A549 (cell line): ENCODE data around the gene HSPB7. TPM values are rescaled to one million over a fixed set of nuclear protein-coding genes. Genes with fewer than 3 reads are reported as not detected.
"Not testable (repeated sequence)": the region's sequence is repeated elsewhere in the genome, so short reads cannot be mapped to it uniquely, and the experiment has no call there.

Experiments
- ATAC-seq, 2 experiments: fragments of 200-7000 bp in 1 of 2; fragments of >200 bp in 1 of 2; cut with Nextera tagmentation in 1 of 2; cut with Tn5 transposase in 1 of 2; 3 replicates each; pipeline versions ENCODE4 v1.8.0 to v1.9.1; 2018 to 2020; ENCODE audit warnings: mild to moderate bottlenecking in 1 of 2, moderate library complexity in 1 of 2
- CTCF ChIA-PET: fragments of 300-600 bp; sonication (Branson Sonifier 250); formaldehyde crosslinking; extraction: SDS; loops from one replicate; lab custom pipeline; 2021; ENCODE audit warnings: antibody characterized with exemption, inconsistent platforms; lab: Yijun Ruan, JAX
- POLR2A ChIA-PET: fragments of 350-600 bp; formaldehyde crosslinking; extraction: SDS; loops from one replicate; lab custom pipeline; 2021; ENCODE audit warnings: antibody characterized with exemption, inconsistent platforms; lab: Yijun Ruan, JAX
- DNase-seq, 2 experiments: peaks; one replicate each; pipeline versions ENCODE4 v3.0.0 to v3.0.0-alpha.2; 2011 to 2016; ENCODE audit warnings: low read depth in 1 of 2, low spot score in 1 of 2
- FAIRE-seq: peaks from 2 replicates; lab custom pipeline; 2011; peaks lifted over from hg19 to GRCh38; lab: Jason Lieb, UNC
- H3K27ac ChIP-seq, 2 experiments: fragments of >200 bp; sonication (Bioruptor Twin); formaldehyde crosslinking; 3 replicates each; pipeline ENCODE4 v1.5.1; 2016 to 2017
- H3K4me1 ChIP-seq: fragments of >200 bp; sonication (Bioruptor Twin); formaldehyde crosslinking; 3 replicates; pipeline ENCODE4 v1.6.1; 2016
- H3K4me2 ChIP-seq: fragments of >200 bp; sonication (Bioruptor Twin); formaldehyde crosslinking; 3 replicates; pipeline ENCODE4 v1.6.1; 2016
- H3K4me3 ChIP-seq: fragments of >200 bp; sonication (Bioruptor Twin); formaldehyde crosslinking; 3 replicates; pipeline ENCODE4 v1.5.1; 2016
- H3K9me3 ChIP-seq: fragments of >200 bp; sonication (Bioruptor Twin); formaldehyde crosslinking; 3 replicates; pipeline ENCODE4 v1.6.1; 2016
- BHLHE40 ChIP-seq: IDR thresholded peaks from 2 replicates; pipeline ENCODE4 v1.6.1; 2012; ENCODE audit warnings: low read depth, low read length, inconsistent platforms
- CBX8 ChIP-seq: fragments of 200-600 bp; sonication (generic); IDR thresholded peaks from 2 replicates; pipeline ENCODE4 v1.6.1; 2016
- CEBPB ChIP-seq, 2 experiments: fragments of >200 bp in 1 of 2; sonication (Bioruptor Twin) in 1 of 2; formaldehyde crosslinking in 1 of 2; IDR thresholded peaks; 2 replicates each; pipeline ENCODE4 v1.6.1; 2012 to 2016
- CHD2 ChIP-seq: fragments of 150-350 bp; IDR thresholded peaks from 2 replicates; pipeline ENCODE4 v1.6.1; 2014; ENCODE audit warnings: low read length; ENCODE audit not compliant: partially characterized antibody
- CHD4 ChIP-seq: fragments of 200-600 bp; sonication (generic); IDR thresholded peaks from 2 replicates; pipeline ENCODE4 v1.6.1; 2016; ENCODE audit warnings: antibody characterized with exemption, mild to moderate bottlenecking, borderline replicate concordance
- EHF ChIP-seq: fragments of 250-450 bp; sonication (Bioruptor Pico); IDR thresholded peaks from 2 replicates; pipeline ENCODE4 v1.5.0; 2020; ENCODE audit warnings: mild to moderate bottlenecking
- EHMT2 ChIP-seq: fragments of 200-600 bp; sonication (generic); IDR thresholded peaks from 2 replicates; pipeline ENCODE4 v1.6.1; 2016; ENCODE audit warnings: antibody characterized with exemption, low read depth, mild to moderate bottlenecking, moderate library complexity
- FOSB ChIP-seq: fragments of 250-450 bp; sonication (Bioruptor Pico); IDR thresholded peaks from 2 replicates; pipeline ENCODE4 v1.5.0; 2020; ENCODE audit warnings: mild to moderate bottlenecking, moderate library complexity
- FOSL2 ChIP-seq, 2 experiments: fragments of 450-650 bp in 1 of 2; fragments of >200 bp in 1 of 2; sonication (Bioruptor Twin) in 1 of 2; formaldehyde crosslinking; IDR thresholded peaks; 2 replicates each; pipeline versions ENCODE4 v1.5.0 to v1.6.1; 2016 to 2020; ENCODE audit warnings: mild to moderate bottlenecking in 1 of 2, moderate library complexity in 1 of 2
- FOXS1 ChIP-seq: fragments of 250-450 bp; sonication (Bioruptor Pico); IDR thresholded peaks from 2 replicates; pipeline ENCODE4 v1.5.0; 2020; ENCODE audit warnings: mild to moderate bottlenecking, moderate library complexity
- HOXA7 ChIP-seq: fragments of 250-450 bp; sonication (Bioruptor Pico); IDR thresholded peaks from 2 replicates; pipeline ENCODE4 v1.5.0; 2020; ENCODE audit warnings: mild to moderate bottlenecking, moderate library complexity
- HOXB13 ChIP-seq: fragments of 250-450 bp; sonication (Bioruptor Pico); IDR thresholded peaks from 2 replicates; pipeline ENCODE4 v1.5.0; 2020; ENCODE audit warnings: low read depth, mild to moderate bottlenecking, moderate library complexity
- HOXB5 ChIP-seq: fragments of 250-450 bp; sonication (Bioruptor Pico); IDR thresholded peaks from 2 replicates; pipeline ENCODE4 v1.5.0; 2020; ENCODE audit warnings: mild to moderate bottlenecking, moderate library complexity
- KDM1A ChIP-seq: fragments of 200-600 bp; sonication (generic); IDR thresholded peaks from 2 replicates; pipeline ENCODE4 v1.6.1; 2016; ENCODE audit warnings: low read depth, mild to moderate bottlenecking
- MAFK ChIP-seq: fragments of 450-650 bp; IDR thresholded peaks from 2 replicates; pipeline ENCODE4 v1.6.1; 2014; ENCODE audit not compliant: partially characterized antibody
- MYC ChIP-seq: IDR thresholded peaks from 2 replicates; pipeline ENCODE4 v1.6.1; 2012; ENCODE audit warnings: mild to moderate bottlenecking, inconsistent platforms, low read length, improper control_type of control experiment, borderline replicate concordance
- NFE2L2 ChIP-seq: fragments of 150-350 bp; conservative IDR thresholded peaks from 2 replicates; pipeline ENCODE4 v1.6.1; 2014; ENCODE audit warnings: low read length
- NR3C1 ChIP-seq: fragments of >200 bp; sonication (Bioruptor Twin); formaldehyde crosslinking; IDR thresholded peaks from 3 replicates; pipeline ENCODE4 v1.6.1; 2017
- POLR2A ChIP-seq: IDR thresholded peaks from 2 replicates; pipeline ENCODE4 v1.6.1; 2012; ENCODE audit warnings: mild to moderate bottlenecking, low read length
- RCOR1 ChIP-seq: fragments of 150-350 bp; IDR thresholded peaks from 2 replicates; pipeline ENCODE4 v1.6.1; 2014; ENCODE audit warnings: antibody characterized with exemption, low read length, low read depth
- RNF2 ChIP-seq: fragments of 200-600 bp; sonication (generic); IDR thresholded peaks from 2 replicates; pipeline ENCODE4 v1.6.1; 2016; ENCODE audit warnings: low read depth, mild to moderate bottlenecking, antibody characterized with exemption, moderate library complexity, borderline replicate concordance
- SMC3 ChIP-seq: fragments of >200 bp; sonication (Bioruptor Twin); formaldehyde crosslinking; IDR thresholded peaks from 3 replicates; pipeline ENCODE4 v1.6.1; 2018; ENCODE audit warnings: inconsistent platforms
- SREBF2 ChIP-seq: fragments of 450-650 bp; IDR thresholded peaks from 2 replicates; pipeline ENCODE4 v1.6.1; 2014; ENCODE audit warnings: mild to moderate bottlenecking, moderate library complexity
- TFCP2L1 ChIP-seq: fragments of 250-450 bp; sonication (Bioruptor Pico); IDR thresholded peaks from 2 replicates; pipeline ENCODE4 v1.5.0; 2021; ENCODE audit warnings: mild to moderate bottlenecking
- TP53 ChIP-seq: fragments of 250-450 bp; sonication (Bioruptor Pico); IDR thresholded peaks from 2 replicates; pipeline ENCODE4 v1.5.0; 2021; ENCODE audit warnings: mild to moderate bottlenecking, moderate library complexity
- ZC3H11A ChIP-seq: fragments of 450-650 bp; IDR thresholded peaks from 2 replicates; pipeline ENCODE4 v1.6.1; 2014; ENCODE audit warnings: antibody characterized with exemption, mild to moderate bottlenecking
- WGBS: methylation state at CpG from one replicate; pipeline ENCODE4 v1.1.6; 2017; ENCODE audit errors: missing lambda C conversion rate; 5-methylcytosine and 5-hydroxymethylcytosine counted together
- polyA plus RNA-seq, 4 experiments: library from polyadenylated mRNA; depleted of rRNA in 3 of 4; stranded (reverse); fragments of >200 nt; fragmentation: RNase III in 1 of 4; extraction: RNeasy Plus Mini Kit Qiagen cat#74134 plus additional on column Dnase treatment in 1 of 4; gene quantifications; 2 replicates in 3 of 4; 3 replicates in 1 of 4; pipeline ENCODE4 v1.2.3, GENCODE V29; 2011 to 2017
- TF ChIP-seq, protein P1 (sequence below): fragments of >200 bp; sonication (Bioruptor Twin); formaldehyde crosslinking; IDR thresholded peaks from 3 replicates; pipeline ENCODE4 v1.6.1; 2016
- TF ChIP-seq, protein P2 (sequence below): IDR thresholded peaks from 2 replicates; pipeline ENCODE4 v1.6.1; 2012

HSPB7 gene
- polyA plus RNA-seq, 2 of the 4 experiments (the other 2 are of a cell fraction) = not detected

DNA sequence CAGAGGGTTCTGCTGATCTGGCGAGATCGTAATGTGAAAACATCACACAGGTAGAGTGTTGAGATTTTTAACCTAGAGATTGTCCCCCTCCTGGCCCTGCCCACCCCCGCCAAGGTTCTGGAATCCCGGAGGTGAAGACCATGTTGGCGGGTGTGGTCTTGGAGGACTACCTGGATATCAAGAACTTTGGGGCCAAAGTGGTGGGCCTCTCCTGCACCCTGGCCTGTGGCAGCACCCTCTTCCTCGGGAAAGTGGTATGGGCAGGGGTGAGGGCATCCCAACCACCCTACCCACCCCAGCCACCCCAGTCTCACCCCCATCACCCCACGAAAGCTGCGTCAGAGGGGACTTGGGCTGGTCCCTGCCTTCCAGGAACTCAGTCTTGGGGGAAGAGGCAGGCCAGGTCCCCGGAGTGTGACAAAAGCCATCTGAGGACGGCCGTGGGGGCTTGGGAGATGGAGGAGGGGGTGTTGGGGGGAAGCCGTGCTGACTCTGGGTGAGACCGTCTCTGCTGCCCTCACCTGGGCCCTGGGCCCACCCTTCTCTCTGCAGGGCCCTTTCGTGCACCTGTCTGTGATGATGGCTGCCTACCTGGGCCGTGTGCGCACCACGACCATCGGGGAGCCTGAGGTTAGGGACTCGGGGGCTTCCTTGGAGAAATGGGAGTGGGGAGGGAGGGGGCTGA, 30.1 kb upstream of the HSPB7 start:
- Histone ChIP-seq H3K27ac (no peak overlapping the region), H3K9me3 (no peaks in the 10 kb centered on the region), H3K4me2 (no peak overlapping the region), H3K4me3 (no peak overlapping the region), H3K4me1 (no peaks in the 10 kb centered on the region; the same call in 2 of the 3 replicates)
- ATAC-seq = no peak
- no peak for TF ChIP-seq EHF (CRISPR knock-in tag)
- TF ChIP-seq SMC3 = no peak
- no peak for TF ChIP-seq KDM1A
- no peak for TF ChIP-seq FOXS1
- TF ChIP-seq RNF2 = no peak
- TF ChIP-seq, protein P1, sequence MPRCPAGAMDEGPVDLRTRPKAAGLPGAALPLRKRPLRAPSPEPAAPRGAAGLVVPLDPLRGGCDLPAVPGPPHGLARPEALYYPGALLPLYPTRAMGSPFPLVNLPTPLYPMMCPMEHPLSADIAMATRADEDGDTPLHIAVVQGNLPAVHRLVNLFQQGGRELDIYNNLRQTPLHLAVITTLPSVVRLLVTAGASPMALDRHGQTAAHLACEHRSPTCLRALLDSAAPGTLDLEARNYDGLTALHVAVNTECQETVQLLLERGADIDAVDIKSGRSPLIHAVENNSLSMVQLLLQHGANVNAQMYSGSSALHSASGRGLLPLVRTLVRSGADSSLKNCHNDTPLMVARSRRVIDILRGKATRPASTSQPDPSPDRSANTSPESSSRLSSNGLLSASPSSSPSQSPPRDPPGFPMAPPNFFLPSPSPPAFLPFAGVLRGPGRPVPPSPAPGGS = no peak
- TF ChIP-seq MAFK = no peak
- ChIA-PET POLR2A (no interaction called here), CTCF (interaction anchor here (0.9 to 1.6 kb wide), 4 partner anchors 8 to 45 kb away, joined by 3 to 8 read pairs (median 4); partner anchors contain the start of gene FAM131C)
- FAIRE-seq = no peak
- WGBS = 88% methylated on average over 7 of the region's 19 CpGs
- no peak for DNase-seq

DNA sequence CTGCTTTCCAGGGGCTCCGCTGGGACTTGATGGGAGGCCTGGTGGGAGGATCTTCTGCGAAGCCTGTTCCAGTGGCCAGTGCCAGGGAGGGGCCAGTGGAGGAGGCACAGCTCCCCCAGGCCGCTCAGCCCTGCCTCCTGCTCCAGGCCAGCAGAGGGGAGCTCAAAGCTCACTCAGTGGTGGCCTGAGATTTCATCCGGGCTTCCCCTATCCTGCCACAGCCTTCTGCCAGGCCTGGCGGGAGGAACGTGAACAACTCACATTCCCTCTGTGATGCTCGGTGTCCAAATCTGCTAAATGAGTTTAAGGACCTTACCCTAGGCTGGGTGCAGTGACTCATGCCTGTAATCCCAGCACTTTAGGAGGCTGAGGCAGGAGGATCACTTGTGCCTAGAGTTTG, 29.0 kb upstream of the HSPB7 start:
- Histone ChIP-seq H3K4me2 (no peak overlapping the region), H3K4me1 (no peaks in the 10 kb centered on the region; the same call in 2 of the 3 replicates), H3K27ac (no peak overlapping the region), H3K4me3 (no peak overlapping the region), H3K9me3 (no peaks in the 10 kb centered on the region)
- 90% methylated on average over 2 of the region's 7 CpGs for WGBS
- ATAC-seq (peak in 1 of 2 experiments; percentile 43; a peak in 3 of 6 replicates), FAIRE-seq (no peak), DNase-seq (no peak)
- CTCF ChIA-PET = interaction anchor here (0.9 to 1.6 kb wide), 4 partner anchors 9 to 44 kb away, joined by 3 to 8 read pairs (median 4); partner anchors contain the start of gene FAM131C
- POLR2A ChIA-PET = no interaction called here
- no peak for TF ChIP-seq FOSL2 (IDR thresholded peaks at IDR 0.05)
- 0 out of 2 replicates have a peak, but pooled peaks have one; percentile 11 for TF ChIP-seq FOSL2 (CRISPR knock-in tag; IDR thresholded peaks at IDR 0.05)
- TF ChIP-seq POLR2A = no peak

DNA sequence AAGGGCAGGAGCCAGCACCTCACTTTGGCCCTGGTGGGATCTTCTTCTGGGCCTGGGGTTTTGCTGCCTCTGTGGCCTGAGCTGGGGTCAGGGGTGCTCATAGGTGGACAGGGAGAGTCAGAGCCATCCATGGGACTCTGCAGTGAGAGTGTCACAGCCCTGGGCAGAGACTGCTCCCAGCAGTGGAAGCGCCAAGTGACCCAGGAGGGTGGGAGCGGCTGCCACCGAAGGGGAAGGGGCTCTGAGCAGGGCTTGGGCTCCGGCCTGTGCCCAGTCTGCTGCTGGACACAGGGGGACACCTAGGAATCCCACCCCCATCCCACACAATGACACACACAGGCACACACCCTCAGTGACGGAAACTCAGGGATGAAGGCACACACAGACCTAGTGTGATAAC, 26.1 kb upstream of the HSPB7 start:
- ChIA-PET POLR2A (no interaction called here), CTCF (interaction anchor here (1.0 to 3.2 kb wide), 4 partner anchors 10 to 35 kb away, joined by 4 to 18 read pairs (median 5); partner anchors contain the start of gene FAM131C)
- 83% methylated on average over 1 of the region's 5 CpGs for WGBS
- no peak for TF ChIP-seq CEBPB (IDR thresholded peaks at IDR 0.05)
- TF ChIP-seq SREBF2 = no peak
- TF ChIP-seq EHF (CRISPR knock-in tag) = no peak
- TF ChIP-seq MYC = no peak
- no peak for TF ChIP-seq RCOR1
- no peak for TF ChIP-seq HOXB5 (CRISPR knock-in tag)
- TF ChIP-seq HOXB13 (CRISPR knock-in tag) = no peak
- no peak for TF ChIP-seq HOXA7 (CRISPR knock-in tag)
- TF ChIP-seq CHD4 = no peak
- TF ChIP-seq FOSB (CRISPR knock-in tag) = no peak
- no peak for TF ChIP-seq NR3C1
- no peak for TF ChIP-seq NFE2L2
- Histone ChIP-seq H3K4me1 (no peaks in the 10 kb centered on the region; the same call in 2 of the 3 replicates), H3K4me2 (no peak overlapping the region), H3K27ac (no peak overlapping the region), H3K9me3 (no peaks in the 10 kb centered on the region), H3K4me3 (no peak overlapping the region)
- ATAC-seq (no peak), DNase-seq (no peak), FAIRE-seq (no peak)

DNA sequence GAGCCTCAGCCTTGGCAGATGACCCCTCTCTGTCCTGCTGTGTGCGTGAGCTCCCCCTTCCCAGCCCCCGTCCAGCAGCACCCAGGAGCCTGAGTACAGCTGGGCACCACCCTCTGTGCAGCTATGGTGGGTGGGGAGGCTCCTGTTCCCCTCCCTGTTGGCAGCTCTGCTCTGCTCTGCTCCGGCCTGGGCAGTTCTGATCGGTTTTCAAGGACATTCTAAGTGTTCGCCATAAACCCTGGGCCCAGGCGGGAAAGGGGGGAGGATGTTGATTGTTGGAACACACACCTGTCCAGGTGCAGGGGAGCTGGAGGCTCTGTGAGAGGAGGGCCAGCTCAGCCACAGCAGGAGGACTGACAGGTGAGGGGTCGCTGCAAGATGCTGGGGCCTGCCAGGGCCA, 25.7 kb upstream of the HSPB7 start, which contains the start of gene CLCNKB:
Gene CLCNKB (plus strand): TSS at position 262 of the 400 bp plus-strand sequence. CDS start 711 bp downstream, outside the sequence.
- Histone ChIP-seq H3K27ac (no peak within 1 kb of the TSS), H3K4me3 (no peak within 1 kb of the TSS), H3K4me2 (no peak within 1 kb of the TSS), H3K4me1 (no peaks in the 10 kb centered on the region; the same call in 2 of the 3 replicates), H3K9me3 (no peaks in the 10 kb centered on the region)
- TF ChIP-seq CBX8 = no peak
- no peak for TF ChIP-seq TFCP2L1 (CRISPR knock-in tag)
- TF ChIP-seq BHLHE40 = no peak
- TF ChIP-seq TP53 (CRISPR knock-in tag) = no peak
- no peak for TF ChIP-seq EHMT2
- TF ChIP-seq SMC3 = no peak
- TF ChIP-seq ZC3H11A = no peak
- no peak for TF ChIP-seq CHD2
- TF ChIP-seq, protein P2, sequence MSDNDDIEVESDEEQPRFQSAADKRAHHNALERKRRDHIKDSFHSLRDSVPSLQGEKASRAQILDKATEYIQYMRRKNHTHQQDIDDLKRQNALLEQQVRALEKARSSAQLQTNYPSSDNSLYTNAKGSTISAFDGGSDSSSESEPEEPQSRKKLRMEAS = no peak
- ChIA-PET POLR2A (no interaction called here), CTCF (interaction anchor here (1.7 to 3.2 kb wide), 2 partner anchors 12 to 30 kb away, joined by 6 to 18 read pairs; partner anchors contain the start of gene FAM131C)
- ATAC-seq (no peak), DNase-seq (no peak), FAIRE-seq (no peak)
- 0% methylated on average over 1 of the region's 7 CpGs for whole genome bisulfite sequencing

DNA sequence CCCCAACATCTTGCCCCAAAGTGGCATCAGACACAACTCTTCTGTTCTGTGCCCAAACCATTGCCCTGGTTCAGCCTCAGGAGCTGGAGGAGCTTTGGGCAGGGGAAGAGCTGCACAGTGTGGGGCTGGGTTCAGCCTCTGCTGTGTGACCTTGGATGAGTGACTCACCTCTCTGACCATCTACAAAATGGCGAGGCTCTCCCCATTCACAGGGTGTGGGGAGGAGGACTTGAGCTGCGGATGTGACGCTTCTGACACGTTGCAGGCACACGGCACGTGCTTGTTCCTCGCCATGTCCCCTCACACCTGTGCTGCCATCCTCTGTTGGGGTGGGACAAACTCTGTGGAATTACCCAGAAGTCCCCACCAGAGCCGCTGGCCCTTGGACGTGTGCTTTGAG, 24.8 kb upstream of the HSPB7 start:
- POLR2A ChIA-PET, FAIRE-seq, H3K9me3 ChIP-seq, DNase-seq, H3K4me3 ChIP-seq, H3K27ac ChIP-seq, H3K4me1 ChIP-seq, H3K4me2 ChIP-seq: not testable (repeated sequence)
- ATAC-seq = peak; percentile 20 to 23; a peak in 1 of 6 replicates
- WGBS = 60% methylated on average over 4 of the region's 9 CpGs
- CTCF ChIA-PET = interaction anchor here (1.4 kb wide), 1 partner anchor 33 kb away, joined by 4 read pairs; no protein-coding TSS in a partner anchor
